ENCODE data around the gene PIGU. TPM values are rescaled to one million over a fixed set of nuclear protein-coding genes. Genes with fewer than 3 reads are reported as not detected.
A peak's percentile ranks its signal among the peaks of the same experiment; 100 is the strongest.
"Not testable (repeated sequence)": the region's sequence is repeated elsewhere in the genome, so short reads cannot be mapped to it uniquely, and the experiment has no call there.

The PIGU gene, protein sequence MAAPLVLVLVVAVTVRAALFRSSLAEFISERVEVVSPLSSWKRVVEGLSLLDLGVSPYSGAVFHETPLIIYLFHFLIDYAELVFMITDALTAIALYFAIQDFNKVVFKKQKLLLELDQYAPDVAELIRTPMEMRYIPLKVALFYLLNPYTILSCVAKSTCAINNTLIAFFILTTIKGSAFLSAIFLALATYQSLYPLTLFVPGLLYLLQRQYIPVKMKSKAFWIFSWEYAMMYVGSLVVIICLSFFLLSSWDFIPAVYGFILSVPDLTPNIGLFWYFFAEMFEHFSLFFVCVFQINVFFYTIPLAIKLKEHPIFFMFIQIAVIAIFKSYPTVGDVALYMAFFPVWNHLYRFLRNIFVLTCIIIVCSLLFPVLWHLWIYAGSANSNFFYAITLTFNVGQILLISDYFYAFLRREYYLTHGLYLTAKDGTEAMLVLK
- 42.6 TPM for polyA plus RNA-seq (ENCODE audit: insufficient read length)
- long read RNA-seq, donor 1, transcript PIGU-201 (12 exons, 1,632 nt): major isoform, 9 of 18 reads
- long read RNA-seq, donor 1, partial matches to known transcripts: 8 of 18 reads
- long read RNA-seq, donor 1, other reads (novel, unspliced or antisense): 0 of 18 reads
- long read RNA-seq, donor 2, transcript PIGU-201 (12 exons, 1,632 nt): major isoform, 13 of 13 reads
- long read RNA-seq, donor 2, partial matches to known transcripts: 0 of 13 reads
- long read RNA-seq, donor 2, other reads (novel, unspliced or antisense): 0 of 13 reads
- long read RNA-seq, donor 3, partial matches to known transcripts: 0 of 3 reads
- long read RNA-seq, donor 3, other reads (novel, unspliced or antisense): 0 of 3 reads
- long read RNA-seq, donor 4: 0 reads
- long read RNA-seq, donor 5, transcript PIGU-201 (12 exons, 1,632 nt): major isoform, 21 of 21 reads
- long read RNA-seq, donor 5, partial matches to known transcripts: 0 of 21 reads
- long read RNA-seq, donor 5, other reads (novel, unspliced or antisense): 0 of 21 reads
- long read RNA-seq, donor 6, transcript PIGU-201 (12 exons, 1,632 nt): major isoform, 6 of 11 reads
- long read RNA-seq, donor 6, partial matches to known transcripts: 5 of 11 reads
- long read RNA-seq, donor 6, other reads (novel, unspliced or antisense): 0 of 11 reads
- long read RNA-seq, donor 7, transcript PIGU-201 (12 exons, 1,632 nt): major isoform, 12 of 12 reads
- long read RNA-seq, donor 7, partial matches to known transcripts: 0 of 12 reads
- long read RNA-seq, donor 7, other reads (novel, unspliced or antisense): 0 of 12 reads
- long read RNA-seq, donor 8, transcript PIGU-201 (12 exons, 1,632 nt): major isoform, 5 of 5 reads
- long read RNA-seq, donor 8, partial matches to known transcripts: 0 of 5 reads
- long read RNA-seq, donor 8, other reads (novel, unspliced or antisense): 0 of 5 reads

- DNase-seq: peak; percentile 95
These were observed at the start of gene PIGU for GRCh38 chr20:34676642-34677373. Gene PIGU, minus strand, starts transcription at chr20:34677092. Its CDS starts 7 bp downstream, at chr20:34677085.

GRCh38 chr20:34724172-34724571, 47.3 kb upstream of the PIGU start:
- no peak for DNase-seq

DNA sequence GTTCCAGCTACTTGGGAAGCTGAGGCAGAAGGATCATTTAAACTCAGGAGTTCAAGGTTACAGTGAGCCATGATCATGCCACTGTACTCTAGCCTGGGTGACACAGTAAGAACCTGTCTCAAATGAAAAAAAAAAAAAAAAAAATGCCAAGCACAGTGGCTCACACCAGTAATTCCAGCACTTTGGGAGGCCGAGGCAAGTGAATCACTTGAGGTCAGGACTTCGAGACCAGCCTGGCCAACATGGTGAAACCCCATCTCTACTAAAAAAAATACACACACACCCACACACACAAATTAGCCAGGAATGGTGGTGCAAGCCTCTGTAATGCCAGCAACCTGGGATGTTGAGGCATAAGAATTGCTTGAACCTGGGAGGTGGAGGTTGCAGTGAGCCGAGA, 45.7 kb upstream of the PIGU start:
- DNase-seq: not testable (repeated sequence)

DNA sequence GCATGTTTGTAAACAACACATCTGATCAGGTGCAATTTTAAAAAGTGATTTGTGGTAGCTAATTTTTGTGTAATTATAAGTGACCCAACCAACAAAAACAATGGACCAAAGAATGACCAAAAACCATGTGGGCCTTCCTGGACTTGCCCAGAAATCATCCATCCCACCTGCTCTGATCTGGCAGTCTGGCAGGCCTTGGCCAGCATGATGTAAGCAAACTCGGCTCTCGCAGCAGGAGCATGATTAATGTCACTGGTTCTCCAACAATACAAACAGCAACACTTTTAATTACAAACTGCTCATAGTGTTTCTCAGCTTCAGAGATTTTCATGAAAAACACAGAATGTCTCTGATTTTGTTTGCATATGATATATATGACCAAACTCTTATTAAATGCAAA, 43.4 kb upstream of the PIGU start:
- DNase-seq: no peak

GRCh38 chr20:34719242-34720017, 42.5 kb upstream of the PIGU start:
- DNase-seq: not testable (repeated sequence)

GRCh38 chr20:34717230-34718095, 40.6 kb upstream of the PIGU start:
- no peak for DNase-seq

DNA sequence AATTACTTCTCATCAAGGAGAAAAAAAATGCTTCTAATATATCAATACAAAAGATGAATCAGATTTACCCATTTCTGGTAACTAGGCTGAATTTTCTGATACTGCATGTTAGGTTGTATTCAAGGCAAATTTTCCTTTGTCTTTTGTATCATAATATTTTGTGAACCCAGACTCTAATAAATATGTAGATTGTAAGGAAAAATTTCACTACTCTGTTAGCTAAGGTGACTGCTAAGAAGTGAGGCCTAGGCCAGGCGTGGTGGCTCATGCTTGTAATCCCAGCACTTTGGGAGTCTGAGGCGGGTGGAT, 40.0 kb upstream of the PIGU start:
- no peak for DNase-seq

DNA sequence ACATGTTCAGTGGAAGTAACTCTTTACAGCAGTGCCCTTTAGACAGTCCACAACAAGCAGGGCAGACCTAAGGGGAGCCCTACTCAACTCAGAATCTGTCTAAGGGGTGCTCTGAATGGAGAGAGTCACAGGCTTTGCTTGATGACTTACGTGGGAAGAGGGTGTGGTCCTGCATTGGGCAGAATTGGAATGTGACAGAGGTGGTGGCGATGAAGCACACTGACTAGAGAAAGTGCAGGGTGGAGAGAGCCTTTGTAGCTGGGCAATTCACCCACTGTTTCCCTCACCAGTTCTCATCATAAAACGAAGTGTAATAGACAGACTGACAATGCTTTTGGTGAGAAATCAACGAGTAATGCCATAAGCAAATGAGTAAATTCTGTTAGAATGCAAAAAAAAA, 38.5 kb upstream of the PIGU start:
- DNase-seq: no peak

GRCh38 chr20:34713944-34714515, 37.1 kb upstream of the PIGU start:
- not testable (repeated sequence) for DNase-seq

DNA sequence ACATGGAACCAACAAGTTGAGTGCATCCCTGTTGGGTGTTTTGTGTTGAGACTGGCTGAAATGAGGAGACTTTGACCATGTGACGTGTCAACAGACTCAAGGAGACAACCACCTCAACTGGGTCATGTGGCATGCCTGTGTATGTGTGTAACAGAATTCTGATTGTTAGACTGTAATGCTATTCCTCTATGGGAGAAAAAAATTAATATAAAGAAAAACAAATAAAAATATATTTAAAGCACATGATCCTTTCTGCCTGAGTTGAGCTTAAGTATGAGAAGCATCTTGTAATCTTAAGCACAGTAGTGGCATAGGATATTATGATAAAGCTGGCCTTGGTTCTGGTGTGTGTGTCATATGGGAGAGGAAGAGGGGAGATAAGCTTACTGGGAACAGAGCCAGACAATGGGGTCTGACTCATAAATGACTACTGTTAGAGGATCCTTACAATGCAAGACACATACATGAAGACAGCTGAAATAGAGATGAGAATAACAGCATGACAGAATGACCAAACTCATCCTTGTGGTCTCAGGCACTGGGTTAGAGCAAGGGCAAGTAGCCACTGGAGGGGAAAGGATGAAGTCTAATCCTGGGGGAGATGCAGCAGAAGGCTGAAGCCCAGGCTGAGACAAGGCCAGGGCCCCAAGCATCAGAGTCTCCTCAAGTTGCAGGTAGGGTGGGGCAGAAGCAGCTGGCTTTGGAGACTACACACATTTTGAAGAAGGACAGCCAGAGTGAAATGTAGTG, 36.5 kb upstream of the PIGU start:
- DNase-seq: no peak

DNA sequence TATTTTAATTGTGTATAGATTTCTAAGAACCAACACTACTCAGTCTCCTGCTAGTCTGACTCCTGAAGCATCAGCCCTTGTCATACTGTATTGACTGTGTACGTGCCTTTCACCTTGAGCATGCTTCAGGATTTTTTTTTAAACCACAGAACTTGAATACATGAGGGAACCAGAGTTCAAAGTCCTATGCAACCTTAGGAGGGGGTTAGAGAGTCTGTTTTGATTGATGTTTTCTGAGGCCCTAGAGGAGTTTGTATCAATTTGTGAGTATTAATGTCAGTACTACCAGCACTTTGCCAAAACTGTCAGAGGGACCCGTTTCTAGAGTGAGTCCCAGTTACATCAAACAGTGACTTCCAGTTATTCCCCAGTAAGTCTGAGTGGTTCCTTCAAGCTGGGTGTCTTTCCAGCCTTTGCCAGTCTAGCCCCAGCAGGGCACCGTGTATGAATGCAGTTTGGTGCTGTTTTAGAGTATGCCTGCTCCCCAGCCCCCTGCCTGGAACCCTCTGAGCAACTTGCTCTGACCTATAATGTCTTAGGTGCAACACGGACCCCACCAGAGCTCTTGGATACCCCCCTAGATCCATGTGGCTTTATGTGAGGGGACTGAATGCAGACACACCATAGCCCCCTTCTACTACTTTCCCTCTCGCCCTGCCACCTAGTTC, 35.8 kb upstream of the PIGU start:
- no peak for DNase-seq

- DNase-seq: no peak
These were observed 35.0 kb upstream of the PIGU start for GRCh38 chr20:34711813-34712430.

GRCh38 chr20:34710861-34711574, 34.1 kb upstream of the PIGU start:
- no peak for DNase-seq

- no peak for DNase-seq
These were observed 33.6 kb upstream of the PIGU start for GRCh38 chr20:34710568-34710839.

DNA sequence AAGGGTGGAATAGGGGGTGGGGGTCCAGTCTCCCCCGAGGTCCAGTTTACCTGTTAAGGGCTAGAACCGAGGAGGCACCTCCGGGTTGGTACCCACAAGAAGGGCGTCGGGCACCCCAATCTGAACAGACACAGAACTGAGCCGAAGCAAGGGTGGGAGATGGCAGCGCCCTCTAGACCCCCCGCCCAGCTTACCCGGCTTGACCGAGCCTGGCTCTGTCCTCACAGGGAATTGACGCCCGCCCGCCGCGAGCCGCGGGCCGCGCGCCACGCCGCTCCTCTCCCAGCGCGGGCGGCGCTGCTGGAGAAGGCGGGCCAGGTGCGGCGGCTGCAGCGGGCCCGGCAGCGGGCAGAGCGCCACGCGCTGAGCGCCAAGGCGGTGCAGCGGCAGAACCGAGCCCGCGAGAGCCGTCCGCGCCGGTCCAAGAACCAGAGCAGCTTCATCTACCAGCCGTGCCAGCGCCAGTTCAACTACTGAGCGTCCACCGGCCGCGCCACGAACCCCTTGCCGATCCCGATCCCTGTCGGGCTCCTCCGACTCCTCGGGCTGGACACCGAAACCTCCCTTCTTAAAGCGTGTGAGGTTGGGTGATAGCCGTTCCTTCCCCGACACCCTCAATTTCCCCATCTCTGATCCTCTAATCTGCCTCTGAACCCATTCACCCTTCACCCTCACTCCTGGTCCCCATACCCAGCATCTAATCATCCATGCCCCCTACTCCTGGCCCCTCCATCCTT, 33.1 kb upstream of the PIGU start:
- DNase-seq: peak; percentile 49

All from left kidney (tissue), 8 donors.